HEK293 (cell line): ENCODE data around the gene MED29.

Experiments
- GLI4 ChIP-seq: fragments of 450-650 bp; formaldehyde crosslinking; IDR thresholded peaks from 2 replicates; pipeline ENCODE4 v1.5.1; 2016; ENCODE audit warnings: missing biosample characterization, missing genetic modification characterization
- HOXD13 ChIP-seq: sonication (generic); formaldehyde crosslinking; IDR thresholded peaks from 2 replicates; pipeline ENCODE4 v1.8.0; 2022; ENCODE audit warnings: missing genetic modification reagents, borderline replicate concordance
- KLF10 ChIP-seq: fragments of 450-650 bp; IDR thresholded peaks from 2 replicates; pipeline ENCODE4 v1.5.1; 2018; ENCODE audit warnings: missing biosample characterization, mild to moderate bottlenecking, missing genetic modification characterization
- KLF17 ChIP-seq: fragments of 450-650 bp; formaldehyde crosslinking; IDR thresholded peaks from 2 replicates; pipeline ENCODE4 v1.5.1; 2016; ENCODE audit warnings: missing biosample characterization, missing genetic modification characterization
- KLF9 ChIP-seq: fragments of 450-650 bp; formaldehyde crosslinking; IDR thresholded peaks from 2 replicates; pipeline ENCODE4 v1.5.1; 2016; ENCODE audit warnings: missing biosample characterization, missing genetic modification characterization, low read depth
- PRDM4 ChIP-seq: fragments of 450-650 bp; formaldehyde crosslinking; IDR thresholded peaks from 2 replicates; pipeline ENCODE4 v1.5.1; 2017; ENCODE audit warnings: missing biosample characterization, missing genetic modification characterization
- SP2 ChIP-seq: fragments of 450-650 bp; formaldehyde crosslinking; IDR thresholded peaks from 2 replicates; pipeline ENCODE4 v1.5.1; 2016; ENCODE audit warnings: missing biosample characterization, missing genetic modification characterization
- WT1 ChIP-seq: fragments of 450-650 bp; formaldehyde crosslinking; IDR thresholded peaks from 2 replicates; pipeline ENCODE4 v1.5.1; 2016; ENCODE audit warnings: missing biosample characterization, missing genetic modification characterization
- YY2 ChIP-seq: fragments of 450-650 bp; formaldehyde crosslinking; IDR thresholded peaks from 2 replicates; pipeline ENCODE4 v1.5.1; 2016; ENCODE audit warnings: missing biosample characterization, missing genetic modification characterization
- ZNF121 ChIP-seq: fragments of 450-650 bp; formaldehyde crosslinking; IDR thresholded peaks from 2 replicates; pipeline ENCODE4 v1.5.1; 2016; ENCODE audit warnings: missing biosample characterization, missing genetic modification characterization
- ZNF133 ChIP-seq: fragments of 450-650 bp; formaldehyde crosslinking; IDR thresholded peaks from 2 replicates; pipeline ENCODE4 v1.5.1; 2016; ENCODE audit warnings: missing biosample characterization, missing genetic modification characterization
- ZNF157 ChIP-seq: fragments of 450-650 bp; formaldehyde crosslinking; IDR thresholded peaks from 2 replicates; pipeline ENCODE4 v1.5.1; 2016; ENCODE audit warnings: missing biosample characterization, missing genetic modification characterization
- ZNF18 ChIP-seq: fragments of 450-650 bp; formaldehyde crosslinking; IDR thresholded peaks from 2 replicates; pipeline ENCODE4 v1.5.1; 2016; ENCODE audit warnings: missing biosample characterization, missing genetic modification characterization
- ZNF239 ChIP-seq: fragments of 450-650 bp; formaldehyde crosslinking; IDR thresholded peaks from 2 replicates; pipeline ENCODE4 v1.5.1; 2016; ENCODE audit warnings: missing biosample characterization, missing genetic modification characterization
- ZNF280D ChIP-seq: fragments of 450-650 bp; formaldehyde crosslinking; IDR thresholded peaks from 2 replicates; pipeline ENCODE4 v1.5.1; 2016; ENCODE audit warnings: missing biosample characterization, missing genetic modification characterization
- ZNF292 ChIP-seq: fragments of 450-650 bp; formaldehyde crosslinking; IDR thresholded peaks from 2 replicates; pipeline ENCODE4 v1.5.1; 2016; ENCODE audit warnings: low read depth, missing biosample characterization, missing genetic modification characterization, borderline replicate concordance
- ZNF311 ChIP-seq: fragments of 450-650 bp; formaldehyde crosslinking; IDR thresholded peaks from 2 replicates; pipeline ENCODE4 v1.5.1; 2017; ENCODE audit warnings: missing biosample characterization, missing genetic modification characterization, borderline replicate concordance
- ZNF366 ChIP-seq: fragments of 450-650 bp; formaldehyde crosslinking; conservative IDR thresholded peaks from 2 replicates; pipeline ENCODE4 v1.5.1; 2016; ENCODE audit warnings: missing biosample characterization, missing genetic modification characterization
- ZNF501 ChIP-seq: fragments of 450-650 bp; formaldehyde crosslinking; IDR thresholded peaks from 2 replicates; pipeline ENCODE4 v1.5.1; 2016; ENCODE audit warnings: missing biosample characterization, missing genetic modification characterization
- ZNF571 ChIP-seq: fragments of 450-650 bp; formaldehyde crosslinking; IDR thresholded peaks from 2 replicates; pipeline ENCODE4 v1.5.0; 2017; ENCODE audit warnings: missing biosample characterization, missing genetic modification characterization
- ZNF580 ChIP-seq: fragments of 450-650 bp; formaldehyde crosslinking; IDR thresholded peaks from 2 replicates; pipeline ENCODE4 v1.5.1; 2016; ENCODE audit warnings: missing biosample characterization, missing genetic modification characterization
- ZNF600 ChIP-seq: fragments of 450-650 bp; formaldehyde crosslinking; IDR thresholded peaks from 2 replicates; pipeline ENCODE4 v1.5.1; 2016; ENCODE audit warnings: missing biosample characterization, missing genetic modification characterization
- ZNF626 ChIP-seq: fragments of 450-650 bp; sonication (Bioruptor Pico); formaldehyde crosslinking; IDR thresholded peaks from 2 replicates; pipeline ENCODE4 v1.5.1; 2018; ENCODE audit warnings: missing biosample characterization, missing genetic modification characterization, inconsistent platforms
- ZNF639 ChIP-seq: fragments of 450-650 bp; formaldehyde crosslinking; IDR thresholded peaks from 2 replicates; pipeline ENCODE4 v1.5.1; 2016; ENCODE audit warnings: missing biosample characterization, missing genetic modification characterization
- ZNF670 ChIP-seq: fragments of 450-650 bp; formaldehyde crosslinking; IDR thresholded peaks from 2 replicates; pipeline ENCODE4 v1.5.1; 2016; ENCODE audit warnings: missing biosample characterization, missing genetic modification characterization, low read depth
- ZNF707 ChIP-seq: fragments of 450-650 bp; formaldehyde crosslinking; IDR thresholded peaks from 2 replicates; pipeline ENCODE4 v1.5.1; 2016; ENCODE audit warnings: missing biosample characterization, missing genetic modification characterization
- ZNF785 ChIP-seq: fragments of 450-650 bp; formaldehyde crosslinking; IDR thresholded peaks from 2 replicates; pipeline ENCODE4 v1.5.1; 2016; ENCODE audit warnings: missing biosample characterization, missing genetic modification characterization
- ZSCAN16 ChIP-seq: fragments of 450-650 bp; formaldehyde crosslinking; IDR thresholded peaks from 2 replicates; pipeline ENCODE4 v1.5.1; 2016; ENCODE audit warnings: missing biosample characterization, missing genetic modification characterization
- ZSCAN4 ChIP-seq: fragments of 450-650 bp; formaldehyde crosslinking; IDR thresholded peaks from 2 replicates; pipeline ENCODE4 v1.5.1; 2017; ENCODE audit warnings: missing biosample characterization, missing genetic modification characterization

The MED29 gene

GRCh38 chr19:39428283-39429112, 37.3 kb downstream of the MED29 start (continued):
- TF ChIP-seq ZNF157 (tag by site-specific recombination), result no peak
- TF ChIP-seq ZSCAN4 (tag by site-specific recombination), result no peak
- no peak for TF ChIP-seq SP2 (tag by site-specific recombination)
- TF ChIP-seq ZNF600 (tag by site-specific recombination), result peak; percentile 82
- TF ChIP-seq ZNF366 (tag by site-specific recombination), result 0 out of 2 replicates have a peak, but pooled peaks have one; percentile 32
- no peak for TF ChIP-seq HOXD13 (CRISPR knock-in tag)
- no peak for TF ChIP-seq ZNF785 (tag by site-specific recombination)
- no peak for TF ChIP-seq ZNF121
- no peak for TF ChIP-seq ZNF311 (tag by site-specific recombination)
- no peak for TF ChIP-seq ZNF626 (tag by site-specific recombination)
- TF ChIP-seq GLI4 (tag by site-specific recombination), result no peak
- no peak for TF ChIP-seq YY2 (tag by site-specific recombination)
- TF ChIP-seq ZNF580 (tag by site-specific recombination), result no peak
- no peak for TF ChIP-seq ZNF280D (tag by site-specific recombination)
- TF ChIP-seq ZNF292 (tag by site-specific recombination), result no peak
- TF ChIP-seq ZNF571 (tag by site-specific recombination), result no peak
- peak; percentile 77 for TF ChIP-seq WT1 (tag by site-specific recombination)
- no peak; the same call in 1 of the 2 replicates for TF ChIP-seq KLF17 (tag by site-specific recombination)
- TF ChIP-seq PRDM4 (tag by site-specific recombination), result no peak
- no peak for TF ChIP-seq KLF9 (tag by site-specific recombination)
- TF ChIP-seq ZNF133 (tag by site-specific recombination), result no peak
- TF ChIP-seq ZNF670 (tag by site-specific recombination), result no peak
- TF ChIP-seq ZSCAN16 (tag by site-specific recombination), result no peak
- no peak for TF ChIP-seq ZNF18 (tag by site-specific recombination)
- TF ChIP-seq KLF10 (tag by site-specific recombination), result peak; percentile 64; the same call in 1 of the 2 replicates
- TF ChIP-seq ZNF239, result no peak
- no peak for TF ChIP-seq ZNF707 (tag by site-specific recombination)
- TF ChIP-seq ZNF501, result peak; percentile 39
- no peak; the same call in 1 of the 2 replicates for TF ChIP-seq ZNF639
